Measurements from ENCODE around the gene LCE7A.

Gene LCE7A

GRCh38 chr1:152836870-152837269 is 22.9 kb upstream of the LCE7A start:
- no peak overlapping the region for H3K4me3 ChIP-seq (ENCODE audit: low read depth, low read length)
- no peak for TF ChIP-seq CTCF (IDR thresholded peaks at IDR 0.05; ENCODE audit: control insufficient read depth, extremely low read depth, insufficient read depth)
- DNase-seq (ENCODE audit: low read depth): no peak

GRCh38 chr1:152842556-152842955 is 17.2 kb upstream of the LCE7A start, which contains the start of gene LCE6A:
Gene LCE6A (plus strand): TSS chr1:152842856. CDS start chr1:152843521, 665 bp downstream.
- DNase-seq (ENCODE audit: low read depth): no peak
- no peak within 1 kb of the TSS for H3K4me3 ChIP-seq (ENCODE audit: low read depth, low read length)
- TF ChIP-seq CTCF (IDR thresholded peaks at IDR 0.05; ENCODE audit: control insufficient read depth, extremely low read depth, insufficient read depth): no peak

- H3K4me3 ChIP-seq (ENCODE audit: low read depth, low read length): no peak overlapping the region
- no peak for DNase-seq (ENCODE audit: low read depth)
- no peak for TF ChIP-seq CTCF (IDR thresholded peaks at IDR 0.05; ENCODE audit: control insufficient read depth, extremely low read depth, insufficient read depth)
Observed at GRCh38 chr1:152855661-152856060, 4.1 kb upstream of the LCE7A start.

GRCh38 chr1:152858062-152858461 is 1.7 kb upstream of the LCE7A start:
- no peak overlapping the region for H3K4me3 ChIP-seq (ENCODE audit: low read depth, low read length)
- DNase-seq (ENCODE audit: low read depth): no peak
- TF ChIP-seq CTCF (IDR thresholded peaks at IDR 0.05; ENCODE audit: control insufficient read depth, extremely low read depth, insufficient read depth): no peak

GRCh38 chr1:152860129-152860528 is 333 bp downstream of the LCE7A start:
- TF ChIP-seq CTCF (IDR thresholded peaks at IDR 0.05; ENCODE audit: control insufficient read depth, extremely low read depth, insufficient read depth): no peak
- no peak overlapping the region for H3K4me3 ChIP-seq (ENCODE audit: low read depth, low read length)
- DNase-seq (ENCODE audit: low read depth): no peak

- H3K4me3 ChIP-seq (ENCODE audit: low read depth, low read length): no peak overlapping the region
- TF ChIP-seq CTCF (IDR thresholded peaks at IDR 0.05; ENCODE audit: control insufficient read depth, extremely low read depth, insufficient read depth): no peak
- DNase-seq (ENCODE audit: low read depth): no peak
Observed at GRCh38 chr1:152861374-152861773, 1.6 kb downstream of the LCE7A start.

- DNase-seq (ENCODE audit: low read depth): no peak
- no peak for TF ChIP-seq CTCF (IDR thresholded peaks at IDR 0.05; ENCODE audit: control insufficient read depth, extremely low read depth, insufficient read depth)
- no peak overlapping the region for H3K4me3 ChIP-seq (ENCODE audit: low read depth, low read length)
Observed at GRCh38 chr1:152864443-152864842, 4.6 kb downstream of the LCE7A start.

Measured in LNCaP clone FGC (cell line).